HCT116 (cell line): ENCODE measurements around the gene NSD2.

ENCODE experiments used
- ATF3 ChIP-seq: IDR thresholded peaks from 2 replicates; pipeline ENCODE4 v1.6.1; 2012
- CBX3 ChIP-seq: IDR thresholded peaks from 2 replicates; pipeline ENCODE4 v1.6.1; 2012; ENCODE audit warnings: low read depth
- CEBPB ChIP-seq: IDR thresholded peaks from 2 replicates; pipeline ENCODE4 v1.6.1; 2012; ENCODE audit warnings: low read depth
- CTCF ChIP-seq, 3 experiments: fragments of 200-600 bp in 1 of 3; sonication (generic) in 1 of 3; IDR thresholded peaks in 2 of 3; conservative IDR thresholded peaks in 1 of 3; 2 replicates each; pipeline ENCODE4 v1.5.1; 2012 to 2017; ENCODE audit warnings: low read depth in 2 of 3, low read length in 2 of 3, antibody characterized with exemption in 1 of 3, borderline replicate concordance in 1 of 3, control low read depth in 1 of 3, mild to moderate bottlenecking in 1 of 3, mixed read lengths in 1 of 3, mixed run types in 1 of 3, moderate library complexity in 1 of 3; ENCODE audit not compliant: insufficient read depth in 1 of 3
- EGR1 ChIP-seq: IDR thresholded peaks from 2 replicates; pipeline ENCODE4 v1.6.1; 2012; ENCODE audit warnings: low read depth
- EZH2 ChIP-seq: fragments of 200-600 bp; sonication (generic); IDR thresholded peaks from 2 replicates; pipeline ENCODE4 v1.6.1; 2017; ENCODE audit warnings: antibody characterized with exemption, mixed run types
- POLR2A ChIP-seq: IDR thresholded peaks from 2 replicates; pipeline ENCODE4 v1.7.0; 2011; ENCODE audit warnings: borderline replicate concordance; ENCODE audit not compliant: insufficient read depth, insufficient read length; ENCODE audit errors: extremely low read depth
- POLR2AphosphoS5 ChIP-seq: IDR thresholded peaks from 2 replicates; pipeline ENCODE4 v1.6.1; 2011; ENCODE audit warnings: mild to moderate bottlenecking, low read depth, low read length, moderate library complexity
- RAD21 ChIP-seq: IDR thresholded peaks from 2 replicates; pipeline ENCODE4 v1.6.1; 2012; ENCODE audit warnings: low read depth, mild to moderate bottlenecking
- SRF ChIP-seq: IDR thresholded peaks from 2 replicates; pipeline ENCODE4 v1.6.1; 2012; ENCODE audit warnings: low read depth
- TCF7L2 ChIP-seq: IDR thresholded peaks from 2 replicates; pipeline ENCODE4 v1.7.0; 2011; ENCODE audit warnings: borderline replicate concordance, inconsistent platforms; ENCODE audit not compliant: insufficient read depth, insufficient read length; ENCODE audit errors: extremely low read depth
- ZNF274 ChIP-seq: fragments of 200-500 bp; sonication (Bioruptor generic); IDR thresholded peaks from 2 replicates; pipeline ENCODE4 v1.6.1; 2014; ENCODE audit warnings: mild to moderate bottlenecking, low read depth, low read length, inconsistent platforms
- TF ChIP-seq, protein P1 (sequence below): IDR thresholded peaks from 2 replicates; pipeline ENCODE4 v1.6.1; 2011; ENCODE audit warnings: mild to moderate bottlenecking, low read length, moderate library complexity; ENCODE audit not compliant: insufficient replicate concordance; ENCODE audit errors: extremely low read depth

DNA sequence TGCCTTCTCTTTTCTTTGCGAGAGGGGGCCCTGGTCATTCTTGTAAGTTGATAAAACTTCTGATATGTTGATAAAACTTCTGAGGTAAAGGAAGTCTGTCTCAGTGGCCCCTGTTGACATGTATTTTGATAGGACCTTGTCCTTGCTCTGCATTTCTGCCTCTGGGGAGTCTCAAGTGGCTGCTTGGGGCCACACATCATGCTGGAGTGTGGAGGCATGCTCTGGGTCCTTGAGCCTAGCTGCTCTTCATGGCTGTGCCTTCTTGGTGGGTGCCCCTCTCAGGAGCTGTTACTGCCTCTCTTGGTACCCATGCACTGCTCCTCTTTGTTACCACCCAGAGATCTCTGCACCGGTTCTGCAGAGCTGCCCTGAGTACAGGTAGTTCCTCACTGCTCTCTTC lies 14.2 kb downstream of the NSD2 start:
- TF ChIP-seq CTCF (IDR thresholded peaks at IDR 0.05 in 2 of 3, conservative IDR thresholded peaks at IDR 0.05 in 1 of 3; ENCODE audit: borderline replicate concordance in 1 of 3, insufficient read depth in 1 of 3, low read depth in 2 of 3, low read length in 2 of 3): no peak
- TF ChIP-seq CEBPB: no peak
- no peak for TF ChIP-seq EZH2
- TF ChIP-seq TCF7L2: no peak
- no peak for TF ChIP-seq ATF3
- no peak for TF ChIP-seq SRF
- TF ChIP-seq, protein P1, sequence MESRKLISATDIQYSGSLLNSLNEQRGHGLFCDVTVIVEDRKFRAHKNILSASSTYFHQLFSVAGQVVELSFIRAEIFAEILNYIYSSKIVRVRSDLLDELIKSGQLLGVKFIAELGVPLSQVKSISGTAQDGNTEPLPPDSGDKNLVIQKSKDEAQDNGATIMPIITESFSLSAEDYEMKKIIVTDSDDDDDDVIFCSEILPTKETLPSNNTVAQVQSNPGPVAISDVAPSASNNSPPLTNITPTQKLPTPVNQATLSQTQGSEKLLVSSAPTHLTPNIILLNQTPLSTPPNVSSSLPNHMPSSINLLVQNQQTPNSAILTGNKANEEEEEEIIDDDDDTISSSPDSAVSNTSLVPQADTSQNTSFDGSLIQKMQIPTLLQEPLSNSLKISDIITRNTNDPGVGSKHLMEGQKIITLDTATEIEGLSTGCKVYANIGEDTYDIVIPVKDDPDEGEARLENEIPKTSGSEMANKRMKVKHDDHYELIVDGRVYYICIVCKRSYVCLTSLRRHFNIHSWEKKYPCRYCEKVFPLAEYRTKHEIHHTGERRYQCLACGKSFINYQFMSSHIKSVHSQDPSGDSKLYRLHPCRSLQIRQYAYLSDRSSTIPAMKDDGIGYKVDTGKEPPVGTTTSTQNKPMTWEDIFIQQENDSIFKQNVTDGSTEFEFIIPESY: no peak
- TF ChIP-seq RAD21: no peak
- no peak for TF ChIP-seq ZNF274
- TF ChIP-seq POLR2A: no peak
- no peak for TF ChIP-seq EGR1
- no peak for TF ChIP-seq CBX3
- TF ChIP-seq POLR2AphosphoS5: no peak
